Natural killer cell (primary cell): ENCODE measurements around the gene ERCC8. TPM values are rescaled to one million over a fixed set of nuclear protein-coding genes. Genes with fewer than 3 reads are reported as not detected.

Experiments used
- ATAC-seq, 3 donors: fragments of 150-1000 bp in 2 of 3; fragments of 200-7000 bp in 1 of 3; cut with Tn5 transposase; 1 replicate in 1 of 3; 2 replicates in 2 of 3; pipeline ENCODE4 v1.10.0; 2021; ENCODE audit warnings: mild to moderate bottlenecking in 2 of 3, moderate library complexity in 2 of 3
- DNase-seq, 2 donors: peaks; one replicate each; pipeline versions ENCODE4 v3.0.0 to v3.0.0-alpha.2; 2013 to 2021; ENCODE audit warnings: mixed read lengths in 1 of 2
- H3K27ac ChIP-seq: one replicate; pipeline ENCODE4 v1.5.1; 2013; ENCODE audit warnings: mild to moderate bottlenecking, low read length
- H3K27me3 ChIP-seq: one replicate; pipeline ENCODE4 v1.6.1; 2013; ENCODE audit warnings: low read length; ENCODE audit not compliant: control insufficient read depth, insufficient read depth
- H3K36me3 ChIP-seq: one replicate; pipeline ENCODE4 v1.6.1; 2013; ENCODE audit warnings: low read length; ENCODE audit not compliant: control insufficient read depth, insufficient read depth
- H3K4me1 ChIP-seq: one replicate; pipeline ENCODE4 v1.6.1; 2013; ENCODE audit warnings: low read length; ENCODE audit not compliant: control insufficient read depth, insufficient read depth
- H3K4me3 ChIP-seq: one replicate; pipeline ENCODE4 v1.5.1; 2013; ENCODE audit warnings: low read length
- H3K9me3 ChIP-seq: one replicate; pipeline ENCODE4 v1.6.1; 2013; ENCODE audit warnings: low read length; ENCODE audit not compliant: control insufficient read depth, insufficient read depth
- H3K27ac Mint-ChIP-seq, 2 donors: one replicate each; pipeline ENCODE4 v1.8.0; 2022; ENCODE audit warnings: mild to moderate bottlenecking in 2 of 2, mixed read lengths in 2 of 2, moderate library complexity in 1 of 2
- H3K27me3 Mint-ChIP-seq, 2 donors: one replicate each; pipeline ENCODE4 v1.8.0; 2022; ENCODE audit warnings: low read depth in 2 of 2, mixed read lengths in 2 of 2
- H3K36me3 Mint-ChIP-seq: one replicate; pipeline ENCODE4 v1.8.0; 2022; ENCODE audit warnings: mixed read lengths
- H3K4me1 Mint-ChIP-seq, 2 donors: one replicate each; pipeline ENCODE4 v1.8.0; 2022; ENCODE audit warnings: mixed read lengths in 2 of 2
- H3K4me3 Mint-ChIP-seq: one replicate; pipeline ENCODE4 v1.8.0; 2022; ENCODE audit warnings: mild to moderate bottlenecking, moderate library complexity, mixed read lengths
- H3K9me3 Mint-ChIP-seq, 2 donors: one replicate each; pipeline ENCODE4 v1.8.0; 2022; ENCODE audit warnings: mixed read lengths in 2 of 2
- CTCF ChIP-seq: fragments of 200-600 bp; IDR thresholded peaks from one replicate; pipeline ENCODE4 v1.8.0; 2022; ENCODE audit warnings: antibody characterized with exemption
- intact Hi-C: fragments of 100-400 bp; cut with micrococcal nuclease; formaldehyde crosslinking; loops from one replicate; pipeline ENCODE4 v1.14.2; 2022
- total RNA-seq, 4 donors: library from RNA; stranded (reverse); fragments of 120-200 nt in 1 of 4; gene quantifications; one replicate each; pipeline versions ENCODE4 v1.2.3 to v1.2.4, GENCODE V29; 2013 to 2022

The ERCC8 gene
- total RNA-seq, 3 donors from 2014 or later (not counting 1 experiment from before 2014, with no cell fraction given) = 4.8 to 9.1 (median 5.5) TPM

GRCh38 chr5:60826653-60827052 lies 118.2 kb downstream of the ERCC8 start:
- no peaks in the 10 kb centered on the region for H3K9me3 Mint-ChIP-seq
- H3K4me1 Mint-ChIP-seq = no peaks in the 10 kb centered on the region
- TF ChIP-seq CTCF = no peak
- Histone ChIP-seq H3K27me3 (no peaks in the 10 kb centered on the region), H3K9me3 (no peaks in the 10 kb centered on the region), H3K36me3 (no peaks in the 10 kb centered on the region), H3K4me3 (no peak overlapping the region), H3K27ac (no peak overlapping the region), H3K4me1 (no peaks in the 10 kb centered on the region)
- H3K4me3 Mint-ChIP-seq = no peak overlapping the region
- ATAC-seq = no peak
- DNase-seq = no peak
- no peak overlapping the region for H3K27ac Mint-ChIP-seq
- H3K27me3 Mint-ChIP-seq = peaks cover 0 to 3% of the 10 kb centered on the region in 2 donors
- H3K36me3 Mint-ChIP-seq = no peaks in the 10 kb centered on the region
- intact Hi-C loops = no loop called here

Other genes starting within 250 kb of the ERCC8 start
- gene DEPDC1B, start 244.9 kb downstream of the ERCC8 start, total RNA-seq = 1 to 10 TPM; 1.2 to 1.3 (median 1.2) TPM
- gene ELOVL7, start 100.8 kb downstream of the ERCC8 start, total RNA-seq = 1 to 10 TPM in 2 of 3 donors, under 1 TPM in 1; 0.48 to 4.2 (median 2.6) TPM
- 1 to 10 TPM; 5.6 to 7.6 (median 7.0) TPM for gene NDUFAF2, start 135 bp upstream of the ERCC8 start, total RNA-seq
- 10 to 100 TPM; 19.5 to 24.1 (median 23.8) TPM for gene SMIM15, start 217.4 kb upstream of the ERCC8 start, total RNA-seq